ENCODE results near the gene UBE2E1. TPM values are rescaled to one million over a fixed set of nuclear protein-coding genes. Genes with fewer than 3 reads are reported as not detected.

Gene UBE2E1
- total RNA-seq, 2 donors from 2014 or later: 41.2 to 53.3 TPM

- H3K36me3 ChIP-seq: no peaks in the 10 kb centered on the region
- peaks cover 12 to 22% of the 10 kb centered on the region in 2 donors for H3K4me1 ChIP-seq (ENCODE audit: control insufficient read depth in 1 of 2, low read depth in 2 of 2)
- no peak overlapping the region for H3K4me3 ChIP-seq
- no peaks in the 10 kb centered on the region for H3K9me3 ChIP-seq
- TF ChIP-seq, protein P1, sequence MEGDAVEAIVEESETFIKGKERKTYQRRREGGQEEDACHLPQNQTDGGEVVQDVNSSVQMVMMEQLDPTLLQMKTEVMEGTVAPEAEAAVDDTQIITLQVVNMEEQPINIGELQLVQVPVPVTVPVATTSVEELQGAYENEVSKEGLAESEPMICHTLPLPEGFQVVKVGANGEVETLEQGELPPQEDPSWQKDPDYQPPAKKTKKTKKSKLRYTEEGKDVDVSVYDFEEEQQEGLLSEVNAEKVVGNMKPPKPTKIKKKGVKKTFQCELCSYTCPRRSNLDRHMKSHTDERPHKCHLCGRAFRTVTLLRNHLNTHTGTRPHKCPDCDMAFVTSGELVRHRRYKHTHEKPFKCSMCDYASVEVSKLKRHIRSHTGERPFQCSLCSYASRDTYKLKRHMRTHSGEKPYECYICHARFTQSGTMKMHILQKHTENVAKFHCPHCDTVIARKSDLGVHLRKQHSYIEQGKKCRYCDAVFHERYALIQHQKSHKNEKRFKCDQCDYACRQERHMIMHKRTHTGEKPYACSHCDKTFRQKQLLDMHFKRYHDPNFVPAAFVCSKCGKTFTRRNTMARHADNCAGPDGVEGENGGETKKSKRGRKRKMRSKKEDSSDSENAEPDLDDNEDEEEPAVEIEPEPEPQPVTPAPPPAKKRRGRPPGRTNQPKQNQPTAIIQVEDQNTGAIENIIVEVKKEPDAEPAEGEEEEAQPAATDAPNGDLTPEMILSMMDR (IDR thresholded peaks at IDR 0.05): no peak
- no peak overlapping the region for H3K27ac ChIP-seq
- DNase-seq (ENCODE audit: low spot score) (no peak), ATAC-seq (ENCODE audit: insufficient number of reproducible peaks, low FRiP score, low read depth) (no peak)
- H3K27me3 ChIP-seq (replicated peaks; ENCODE audit: insufficient read depth): no peaks in the 10 kb centered on the region
Measured at GRCh38 chr3:23824699-23825444, 19.1 kb downstream of the UBE2E1 start.

GRCh38 chr3:23825802-23826201, 20.0 kb downstream of the UBE2E1 start:
- no peak overlapping the region for H3K4me3 ChIP-seq
- H3K9me3 ChIP-seq: no peaks in the 10 kb centered on the region
- no peak overlapping the region for H3K27ac ChIP-seq
- H3K4me1 ChIP-seq (ENCODE audit: control insufficient read depth in 1 of 2, low read depth in 2 of 2): peaks cover 16 to 18% of the 10 kb centered on the region in 2 donors
- TF ChIP-seq, protein P1 (IDR thresholded peaks at IDR 0.05): no peak
- no peaks in the 10 kb centered on the region for H3K36me3 ChIP-seq
- H3K27me3 ChIP-seq (replicated peaks; ENCODE audit: insufficient read depth): no peaks in the 10 kb centered on the region
- ATAC-seq (ENCODE audit: insufficient number of reproducible peaks, low FRiP score, low read depth) (no peak), DNase-seq (ENCODE audit: low spot score) (no peak)

DNA sequence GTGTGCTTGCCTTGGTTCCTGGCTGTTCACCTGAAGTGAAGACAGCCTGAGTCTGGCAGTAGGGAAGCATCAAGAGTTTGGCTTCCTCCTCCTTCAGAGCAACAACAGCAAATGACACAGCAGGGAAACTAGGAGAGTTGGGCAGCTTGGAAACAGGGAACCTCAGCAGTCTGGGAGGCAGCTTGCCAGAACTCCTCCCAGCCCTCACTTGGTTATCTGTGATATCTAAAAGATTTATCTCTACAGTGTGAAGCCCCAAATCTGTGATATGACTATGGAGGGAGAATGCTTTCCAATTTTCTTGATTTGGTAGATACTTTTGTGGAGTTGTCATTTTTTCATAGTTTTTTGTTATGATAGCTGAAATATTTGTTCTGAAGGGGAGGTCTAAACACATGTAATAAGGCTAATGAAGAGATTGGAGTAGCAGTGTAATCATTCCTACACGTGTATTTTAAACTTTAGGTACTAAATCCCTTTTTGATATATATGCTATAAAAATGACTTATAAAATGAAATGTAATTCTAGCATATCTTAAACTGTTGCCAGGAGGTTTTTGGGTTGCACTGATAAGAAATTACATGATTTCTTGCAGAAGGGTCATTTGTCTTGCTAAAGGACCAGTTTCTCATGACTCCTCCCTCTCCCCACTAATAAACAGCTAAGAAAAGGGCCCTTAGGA, 20.8 kb downstream of the UBE2E1 start:
- Histone ChIP-seq H3K4me3 (no peak overlapping the region), H3K4me1 (ENCODE audit: control insufficient read depth in 1 of 2, low read depth in 2 of 2) (peaks cover 16 to 18% of the 10 kb centered on the region in 2 donors), H3K27me3 (replicated peaks; ENCODE audit: insufficient read depth) (no peaks in the 10 kb centered on the region), H3K9me3 (no peaks in the 10 kb centered on the region), H3K36me3 (no peaks in the 10 kb centered on the region), H3K27ac (no peak overlapping the region)
- no peak for DNase-seq (ENCODE audit: low spot score)
- no peak for ATAC-seq (ENCODE audit: insufficient number of reproducible peaks, low FRiP score, low read depth)
- TF ChIP-seq, protein P1 (IDR thresholded peaks at IDR 0.05): no peak

DNA sequence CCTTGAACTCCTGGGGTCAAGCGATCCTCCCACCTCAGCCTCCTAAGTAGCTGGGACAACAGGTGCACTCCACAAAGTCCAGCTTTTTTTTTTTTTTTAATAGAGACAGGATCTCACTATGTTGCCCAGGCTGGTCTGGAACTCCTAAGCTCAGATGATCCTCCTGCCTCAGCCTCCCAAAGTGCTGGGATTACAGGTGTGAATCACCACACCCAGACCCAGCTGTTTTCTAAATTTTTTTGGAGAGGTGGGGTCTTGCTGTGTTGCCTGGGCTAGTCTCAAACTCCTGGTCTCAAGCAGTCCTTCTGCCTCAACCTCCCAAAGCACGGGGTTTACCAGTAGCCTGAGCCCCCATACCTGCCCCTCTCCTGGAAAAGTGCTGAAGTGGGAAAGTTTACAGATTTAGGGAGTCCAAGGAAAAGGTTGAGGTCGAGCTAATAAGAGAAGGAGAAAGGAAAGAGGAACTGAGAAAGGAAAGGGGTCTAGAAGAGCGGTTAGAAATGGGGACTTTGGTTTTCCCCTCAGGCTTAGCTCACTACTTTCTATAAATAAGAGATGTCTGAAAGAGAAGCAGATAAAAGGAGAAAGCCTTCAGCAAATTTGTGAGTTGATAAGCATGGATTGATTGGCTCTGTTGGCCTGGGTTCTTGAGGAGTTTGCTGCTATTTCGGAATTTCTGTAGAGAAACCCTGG, 23.6 kb downstream of the UBE2E1 start:
- Histone ChIP-seq H3K27me3 (replicated peaks; ENCODE audit: insufficient read depth) (no peaks in the 10 kb centered on the region), H3K9me3 (no peaks in the 10 kb centered on the region), H3K36me3 (no peaks in the 10 kb centered on the region), H3K27ac (no peak overlapping the region), H3K4me1 (ENCODE audit: control insufficient read depth in 1 of 2, low read depth in 2 of 2) (peaks cover 9 to 17% of the 10 kb centered on the region in 2 donors), H3K4me3 (no peak overlapping the region)
- no peak for DNase-seq (ENCODE audit: low spot score)
- ATAC-seq (ENCODE audit: insufficient number of reproducible peaks, low FRiP score, low read depth): no peak
- TF ChIP-seq, protein P1 (IDR thresholded peaks at IDR 0.05): no peak

DNA sequence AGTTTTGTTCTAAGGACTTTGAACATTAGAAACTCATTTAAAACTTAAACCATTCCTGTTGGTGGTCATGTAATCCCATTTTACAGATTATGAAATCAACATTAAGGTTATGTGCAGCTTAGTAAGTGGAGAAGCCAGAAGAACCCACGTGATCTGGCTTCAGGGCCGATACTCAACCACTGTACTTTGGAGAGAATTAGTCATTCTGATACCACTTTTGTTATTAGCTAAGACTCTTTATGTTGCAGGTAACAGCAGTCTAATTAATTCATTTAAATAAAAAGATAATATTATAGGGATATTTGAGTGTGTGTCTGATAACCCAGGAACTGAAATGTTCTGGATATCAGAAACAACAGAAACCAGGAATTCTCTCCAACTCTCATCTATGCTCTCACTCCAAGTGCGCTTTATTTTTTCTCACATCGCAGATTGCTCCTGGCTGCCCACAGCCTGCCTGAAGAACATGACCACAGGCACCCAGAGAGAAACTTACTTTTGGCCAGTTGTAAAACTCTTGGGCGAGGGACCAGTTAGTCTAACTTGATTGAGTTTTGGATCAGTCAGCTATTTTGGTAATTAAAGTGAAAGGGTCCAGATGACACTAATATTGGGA, 25.2 kb downstream of the UBE2E1 start:
- DNase-seq (ENCODE audit: low spot score) (no peak), ATAC-seq (ENCODE audit: insufficient number of reproducible peaks, low FRiP score, low read depth) (no peak)
- H3K9me3 ChIP-seq: no peaks in the 10 kb centered on the region
- TF ChIP-seq, protein P1 (IDR thresholded peaks at IDR 0.05): no peak
- H3K27me3 ChIP-seq (replicated peaks; ENCODE audit: insufficient read depth): no peaks in the 10 kb centered on the region
- no peak overlapping the region for H3K4me3 ChIP-seq
- no peak overlapping the region for H3K27ac ChIP-seq
- no peaks in the 10 kb centered on the region for H3K36me3 ChIP-seq
- peaks cover 5 to 19% of the 10 kb centered on the region in 2 donors for H3K4me1 ChIP-seq (ENCODE audit: control insufficient read depth in 1 of 2, low read depth in 2 of 2)
